K562 (cell line): ENCODE data around the gene IRAG1. TPM values are rescaled to one million over a fixed set of nuclear protein-coding genes. Genes with fewer than 3 reads are reported as not detected.
A peak's percentile ranks its signal among the peaks of the same experiment; 100 is the strongest.

Experiments used
- CAMTA2 ChIP-seq: fragments of 250-450 bp; sonication (Bioruptor Pico); conservative IDR thresholded peaks from 2 replicates; pipeline ENCODE4 v1.5.1; 2022
- CCNT2 ChIP-seq: IDR thresholded peaks from 2 replicates; pipeline ENCODE4 v1.6.1; 2011; ENCODE audit warnings: borderline replicate concordance, low read depth, mild to moderate bottlenecking, moderate library complexity, mixed read lengths, low read length; ENCODE audit not compliant: insufficient read length; ENCODE audit errors: extremely low read depth
- CEBPG ChIP-seq, 3 experiments: fragments of 200-800 bp in 1 of 3; sonication (Bioruptor generic) in 1 of 3; sonication (generic) in 1 of 3; formaldehyde crosslinking in 1 of 3; IDR thresholded peaks in 2 of 3; conservative IDR thresholded peaks in 1 of 3; 2 replicates each; pipeline versions ENCODE4 v1.6.1 to v1.8.0; 2016 to 2022; ENCODE audit warnings: missing compliant biosample characterization in 2 of 3, missing genetic modification characterization in 2 of 3, mild to moderate bottlenecking in 1 of 3, missing genetic modification reagents in 1 of 3
- DACH1 ChIP-seq: fragments of 450-650 bp; IDR thresholded peaks from 2 replicates; pipeline ENCODE4 v1.6.1; 2018; ENCODE audit not compliant: partially characterized antibody
- DDX20 ChIP-seq: fragments of 450-650 bp; IDR thresholded peaks from 2 replicates; pipeline ENCODE4 v1.6.1; 2016; ENCODE audit warnings: missing genetic modification characterization, low read depth, mild to moderate bottlenecking, missing compliant biosample characterization, moderate library complexity
- EGR1 ChIP-seq: fragments of 450-650 bp; conservative IDR thresholded peaks from 2 replicates; pipeline ENCODE4 v1.6.1; 2017; ENCODE audit warnings: mild to moderate bottlenecking
- ERF ChIP-seq: fragments of 450-650 bp; formaldehyde crosslinking; IDR thresholded peaks from 2 replicates; pipeline ENCODE4 v1.4.0; 2020; ENCODE audit warnings: mild to moderate bottlenecking, mixed read lengths
- GTF2A2 ChIP-seq: IDR thresholded peaks from 2 replicates; pipeline ENCODE4 v1.6.1; 2016; ENCODE audit warnings: mild to moderate bottlenecking, missing genetic modification characterization, missing compliant biosample characterization
- HSF4 ChIP-seq: fragments of 250-450 bp; sonication (Bioruptor Pico); IDR thresholded peaks from 2 replicates; pipeline ENCODE4 v2.1.2; 2022; ENCODE audit warnings: mild to moderate bottlenecking, moderate library complexity, borderline replicate concordance
- KDM5B ChIP-seq: fragments of 200-600 bp; sonication (generic); IDR thresholded peaks from 2 replicates; pipeline ENCODE4 v1.6.1; 2012; ENCODE audit warnings: low read depth, mild to moderate bottlenecking, moderate library complexity, low read length, control low read depth, inconsistent platforms; ENCODE audit not compliant: insufficient replicate concordance
- MBD2 ChIP-seq: sonication (generic); IDR thresholded peaks from 2 replicates; pipeline ENCODE4 v1.6.1; 2016; ENCODE audit warnings: low read depth, borderline replicate concordance
- MED1 ChIP-seq: sonication (generic); formaldehyde crosslinking; IDR thresholded peaks from 2 replicates; pipeline ENCODE4 v1.8.1; 2023; ENCODE audit warnings: missing genetic modification reagents, borderline replicate concordance
- NONO ChIP-seq, 2 experiments: fragments of 200-400 bp in 1 of 2; fragments of 450-650 bp in 1 of 2; formaldehyde crosslinking in 1 of 2; IDR thresholded peaks; 2 replicates each; pipeline ENCODE4 v1.6.1; 2017; ENCODE audit warnings: low read depth in 2 of 2, mild to moderate bottlenecking in 2 of 2, moderate library complexity in 2 of 2, low read length in 1 of 2
- PHF21A ChIP-seq: fragments of 450-650 bp; IDR thresholded peaks from 2 replicates; pipeline ENCODE4 v1.6.1; 2017; ENCODE audit warnings: low read depth, borderline replicate concordance
- SMAD1 ChIP-seq: fragments of 150-350 bp; IDR thresholded peaks from 2 replicates; pipeline ENCODE4 v1.6.1; 2014; ENCODE audit warnings: low read length, low read depth; ENCODE audit not compliant: partially characterized antibody
- SRF ChIP-seq, 2 experiments: fragments of 250-450, 450-650 bp in 1 of 2; sonication (Bioruptor Pico) in 1 of 2; sonication (generic) in 1 of 2; formaldehyde crosslinking; IDR thresholded peaks; 2 replicates each; pipeline versions ENCODE4 v1.5.0 to v1.5.1; 2020 to 2022; ENCODE audit warnings: mild to moderate bottlenecking in 1 of 2, missing genetic modification reagents in 1 of 2
- TAF9B ChIP-seq: fragments of 450-650 bp; IDR thresholded peaks from 2 replicates; pipeline ENCODE4 v1.6.1; 2018; ENCODE audit warnings: mild to moderate bottlenecking; ENCODE audit not compliant: partially characterized antibody
- TFAM ChIP-seq: fragments of 250-450 bp; sonication (Bioruptor Pico); conservative IDR thresholded peaks from 2 replicates; pipeline ENCODE4 v1.5.0; 2021; ENCODE audit warnings: mild to moderate bottlenecking, moderate library complexity
- WHSC1 ChIP-seq: IDR thresholded peaks from one replicate; pipeline ENCODE4 v1.6.1; 2012; ENCODE audit warnings: low read length, control low read depth, inconsistent platforms
- ZC3H4 ChIP-seq: sonication (generic); formaldehyde crosslinking; IDR thresholded peaks from 2 replicates; pipeline ENCODE4 v1.9.0; 2021; ENCODE audit warnings: missing genetic modification reagents, borderline replicate concordance
- polyA plus RNA-seq, 8 experiments: library from polyadenylated mRNA; depleted of rRNA in 4 of 8; stranded (reverse) in 5 of 8; unstranded in 3 of 8; fragments of >200 nt; fragmentation: Nextera tagmentation in 2 of 8; fragmentation: Illumina TruSeq in 1 of 8; extraction: Ambion mirVana in 2 of 8; extraction: Trizol in 1 of 8; gene quantifications; 2 replicates each; pipeline versions ENCODE4 v1.2.1 to v1.2.3, GENCODE V29; 2011 to 2014; ENCODE audit warnings: inconsistent platforms in 1 of 8, missing spikeins in 1 of 8
- total RNA-seq, 7 experiments: library from RNA; depleted of rRNA in 6 of 7; stranded (reverse); fragments of >200 nt in 6 of 7; fragmentation: Illumina TruSeq in 2 of 7; extraction: Trizol in 2 of 7; gene quantifications; 2 replicates each; pipeline versions ENCODE4 v1.2.1 to v1.2.3, GENCODE V29; 2011 to 2021; ENCODE audit warnings: low replicate concordance in 1 of 7
- TF ChIP-seq, protein P1 (sequence below): fragments of 250-450 bp; sonication (Bioruptor Pico); IDR thresholded peaks from 2 replicates; pipeline ENCODE4 v1.6.1; 2021; ENCODE audit warnings: mild to moderate bottlenecking
- TF ChIP-seq, protein P2 (sequence below), 2 experiments: fragments of 450-650 bp; IDR thresholded peaks; 2 replicates each; pipeline ENCODE4 v1.6.1; 2018; ENCODE audit warnings: mild to moderate bottlenecking in 2 of 2, low read depth in 1 of 2; ENCODE audit not compliant: partially characterized antibody in 2 of 2

IRAG1 gene
- total and polyA plus RNA-seq, 9 of the 15 experiments (the other 6 are each of a cell fraction or from before 2014, with no cell fraction given), result 0.01 to 0.22 (median 0.09) TPM; not detected in 1

DNA sequence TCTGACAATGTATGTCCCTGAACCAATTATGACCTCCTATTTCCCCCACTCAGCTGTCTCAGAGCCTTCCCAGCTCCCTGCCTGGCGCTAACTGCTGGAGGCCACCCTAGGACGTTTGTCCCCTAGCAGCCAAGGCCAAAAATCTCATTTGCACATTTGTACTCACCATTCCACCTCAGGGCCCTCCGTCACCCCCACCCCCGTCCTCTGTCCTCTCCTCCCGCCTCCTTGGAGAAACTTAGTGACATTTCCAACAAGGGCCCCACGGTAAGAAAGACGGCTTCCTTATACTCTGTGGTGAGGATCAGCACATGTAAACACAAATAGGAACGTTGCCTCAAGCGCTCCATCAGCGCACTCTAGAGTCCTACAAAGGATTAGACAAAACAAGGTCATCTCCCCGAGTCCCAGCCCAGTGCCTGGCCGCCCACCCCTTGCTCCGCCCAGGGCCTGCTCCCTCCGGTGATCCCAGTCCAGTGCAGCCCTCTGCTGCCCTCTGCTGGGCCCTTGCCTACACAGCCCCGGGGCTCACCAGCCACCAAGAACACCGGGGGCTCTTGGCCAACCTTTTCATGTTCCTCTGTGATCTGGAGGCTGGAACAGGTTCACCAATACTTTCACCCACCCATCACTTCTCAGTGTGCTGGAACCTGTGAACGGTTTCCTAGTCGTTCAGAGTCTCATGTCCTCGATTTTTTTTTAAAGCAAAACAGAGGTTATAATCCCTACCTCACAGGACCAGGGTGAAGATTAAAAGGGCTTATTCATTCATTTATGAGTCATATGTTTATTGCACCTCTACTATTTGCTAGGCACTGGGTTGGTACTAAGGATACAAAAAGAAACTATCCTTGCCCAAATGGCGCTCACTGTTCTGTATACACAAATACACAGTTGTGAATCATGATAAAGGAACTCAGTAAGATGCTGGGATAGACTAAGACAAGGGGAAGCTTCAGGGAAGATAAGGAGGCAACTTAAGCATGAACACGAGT, 42.2 kb upstream of the IRAG1 start (continued):
- TF ChIP-seq DDX20 (no peak), ERF (CRISPR knock-in tag) (0 out of 2 replicates have a peak, but pooled peaks have one; percentile 26), CEBPG (CRISPR knock-in tag; IDR thresholded peaks at IDR 0.05) (no peak), CEBPG (tag; conservative IDR thresholded peaks at IDR 0.05 in 1 of 2, IDR thresholded peaks at IDR 0.05 in 1 of 2) (0 out of 4 replicates have a peak, but pooled peaks of 1 of the 2 experiments have one; percentile 6), WHSC1 (no peak), TAF9B (no peak), TFAM (CRISPR knock-in tag) (no peak), CCNT2 (no peak), KDM5B (no peak), ZC3H4 (CRISPR knock-in tag) (no peak), DACH1 (no peak), HSF4 (CRISPR knock-in tag) (no peak), EGR1 (peak; percentile 83), NONO (IDR thresholded peaks at IDR 0.05; ENCODE audit: low read depth in 2 of 2, low read length in 1 of 2) (no peak), PHF21A (no peak), SMAD1 (no peak), GTF2A2 (tag) (no peak), SRF (CRISPR knock-in tag; IDR thresholded peaks at IDR 0.05) (no peak), MED1 (no peak), MBD2 (0 out of 2 replicates have a peak, but pooled peaks have one; percentile 11), CAMTA2 (CRISPR knock-in tag) (no peak)
- TF ChIP-seq, protein P1, sequence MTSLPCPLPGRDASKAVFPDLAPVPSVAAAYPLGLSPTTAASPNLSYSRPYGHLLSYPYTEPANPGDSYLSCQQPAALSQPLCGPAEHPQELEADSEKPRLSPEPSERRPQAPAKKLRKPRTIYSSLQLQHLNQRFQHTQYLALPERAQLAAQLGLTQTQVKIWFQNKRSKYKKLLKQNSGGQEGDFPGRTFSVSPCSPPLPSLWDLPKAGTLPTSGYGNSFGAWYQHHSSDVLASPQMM, result no peak
- TF ChIP-seq, protein P2, sequence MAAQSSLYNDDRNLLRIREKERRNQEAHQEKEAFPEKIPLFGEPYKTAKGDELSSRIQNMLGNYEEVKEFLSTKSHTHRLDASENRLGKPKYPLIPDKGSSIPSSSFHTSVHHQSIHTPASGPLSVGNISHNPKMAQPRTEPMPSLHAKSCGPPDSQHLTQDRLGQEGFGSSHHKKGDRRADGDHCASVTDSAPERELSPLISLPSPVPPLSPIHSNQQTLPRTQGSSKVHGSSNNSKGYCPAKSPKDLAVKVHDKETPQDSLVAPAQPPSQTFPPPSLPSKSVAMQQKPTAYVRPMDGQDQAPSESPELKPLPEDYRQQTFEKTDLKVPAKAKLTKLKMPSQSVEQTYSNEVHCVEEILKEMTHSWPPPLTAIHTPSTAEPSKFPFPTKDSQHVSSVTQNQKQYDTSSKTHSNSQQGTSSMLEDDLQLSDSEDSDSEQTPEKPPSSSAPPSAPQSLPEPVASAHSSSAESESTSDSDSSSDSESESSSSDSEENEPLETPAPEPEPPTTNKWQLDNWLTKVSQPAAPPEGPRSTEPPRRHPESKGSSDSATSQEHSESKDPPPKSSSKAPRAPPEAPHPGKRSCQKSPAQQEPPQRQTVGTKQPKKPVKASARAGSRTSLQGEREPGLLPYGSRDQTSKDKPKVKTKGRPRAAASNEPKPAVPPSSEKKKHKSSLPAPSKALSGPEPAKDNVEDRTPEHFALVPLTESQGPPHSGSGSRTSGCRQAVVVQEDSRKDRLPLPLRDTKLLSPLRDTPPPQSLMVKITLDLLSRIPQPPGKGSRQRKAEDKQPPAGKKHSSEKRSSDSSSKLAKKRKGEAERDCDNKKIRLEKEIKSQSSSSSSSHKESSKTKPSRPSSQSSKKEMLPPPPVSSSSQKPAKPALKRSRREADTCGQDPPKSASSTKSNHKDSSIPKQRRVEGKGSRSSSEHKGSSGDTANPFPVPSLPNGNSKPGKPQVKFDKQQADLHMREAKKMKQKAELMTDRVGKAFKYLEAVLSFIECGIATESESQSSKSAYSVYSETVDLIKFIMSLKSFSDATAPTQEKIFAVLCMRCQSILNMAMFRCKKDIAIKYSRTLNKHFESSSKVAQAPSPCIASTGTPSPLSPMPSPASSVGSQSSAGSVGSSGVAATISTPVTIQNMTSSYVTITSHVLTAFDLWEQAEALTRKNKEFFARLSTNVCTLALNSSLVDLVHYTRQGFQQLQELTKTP (IDR thresholded peaks at IDR 0.05; ENCODE audit: low read depth in 1 of 2, partially characterized antibody in 2 of 2), result peak in 1 of 2 experiments; percentile 29
